SH-SY5Y (cell line): ENCODE measurements around the gene PROK2.

Experiments used
- GATA2 ChIP-seq: IDR thresholded peaks from 2 replicates; pipeline ENCODE4 v1.6.1; 2011; ENCODE audit warnings: mild to moderate bottlenecking, low read depth, low read length
- GATA3 ChIP-seq: IDR thresholded peaks from 2 replicates; pipeline ENCODE4 v1.6.1; 2011; ENCODE audit warnings: low read depth, mild to moderate bottlenecking, low read length, moderate library complexity

DNA sequence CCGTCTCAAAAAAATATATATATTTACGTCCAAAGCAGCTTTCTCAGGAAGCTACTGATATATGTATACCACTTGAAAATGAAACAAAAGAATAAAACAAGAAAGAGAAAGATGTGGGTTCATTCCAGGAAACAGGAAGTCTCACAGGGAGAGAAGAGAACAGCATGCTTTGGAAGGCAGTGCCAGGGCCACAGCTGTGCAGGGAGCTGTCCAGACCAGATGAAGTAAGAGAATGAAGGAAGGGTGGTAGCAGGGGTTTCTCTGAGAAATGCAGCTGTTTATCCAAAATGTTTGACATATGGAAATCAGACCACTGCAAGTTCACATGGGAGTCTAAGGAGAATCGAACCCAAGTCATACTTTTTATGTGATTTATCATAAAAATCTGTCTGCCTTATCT lies 40.2 kb downstream of the PROK2 start:
- TF ChIP-seq GATA2 (no peak), GATA3 (no peak)
